Measurements from ENCODE around the gene SLPI.

DNA sequence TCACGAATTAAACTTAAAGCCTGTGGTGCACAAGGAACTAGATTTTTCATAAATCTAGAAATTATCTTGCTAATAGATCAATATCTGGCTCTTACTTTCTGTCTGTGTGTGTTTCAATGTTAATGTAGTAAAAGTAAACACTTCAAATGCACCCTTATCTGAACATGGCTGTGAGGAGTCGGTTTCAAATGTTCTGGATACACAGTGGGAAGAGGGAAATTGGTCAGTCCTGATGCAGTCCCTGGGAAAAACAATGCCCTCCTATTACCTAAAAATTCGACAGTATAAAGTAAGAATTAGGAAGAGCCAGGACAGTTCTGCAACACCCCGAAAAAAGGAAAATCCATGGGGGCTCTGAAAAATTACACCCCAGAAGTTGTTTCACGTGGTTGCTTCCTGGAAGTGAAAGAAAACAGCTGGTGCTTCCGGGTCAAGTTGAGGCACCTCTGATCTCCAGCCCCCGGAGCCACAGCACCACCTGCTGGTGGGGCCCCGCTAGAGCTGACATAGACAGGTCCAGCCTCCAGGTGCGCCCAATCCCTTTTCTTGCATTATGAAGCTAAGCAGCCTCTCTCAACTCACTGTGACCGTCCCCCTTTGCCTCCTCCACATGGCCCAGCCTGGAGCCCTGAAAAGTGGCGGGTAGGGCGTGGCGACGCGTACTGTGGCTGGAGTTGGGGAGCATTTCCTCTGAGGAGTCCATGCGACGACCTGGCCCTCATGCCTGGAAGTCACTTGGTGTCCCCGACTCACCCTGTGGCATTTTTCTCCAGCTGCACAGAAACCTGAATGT is 24.9 kb downstream of the SLPI start:
- TF ChIP-seq, protein P1, sequence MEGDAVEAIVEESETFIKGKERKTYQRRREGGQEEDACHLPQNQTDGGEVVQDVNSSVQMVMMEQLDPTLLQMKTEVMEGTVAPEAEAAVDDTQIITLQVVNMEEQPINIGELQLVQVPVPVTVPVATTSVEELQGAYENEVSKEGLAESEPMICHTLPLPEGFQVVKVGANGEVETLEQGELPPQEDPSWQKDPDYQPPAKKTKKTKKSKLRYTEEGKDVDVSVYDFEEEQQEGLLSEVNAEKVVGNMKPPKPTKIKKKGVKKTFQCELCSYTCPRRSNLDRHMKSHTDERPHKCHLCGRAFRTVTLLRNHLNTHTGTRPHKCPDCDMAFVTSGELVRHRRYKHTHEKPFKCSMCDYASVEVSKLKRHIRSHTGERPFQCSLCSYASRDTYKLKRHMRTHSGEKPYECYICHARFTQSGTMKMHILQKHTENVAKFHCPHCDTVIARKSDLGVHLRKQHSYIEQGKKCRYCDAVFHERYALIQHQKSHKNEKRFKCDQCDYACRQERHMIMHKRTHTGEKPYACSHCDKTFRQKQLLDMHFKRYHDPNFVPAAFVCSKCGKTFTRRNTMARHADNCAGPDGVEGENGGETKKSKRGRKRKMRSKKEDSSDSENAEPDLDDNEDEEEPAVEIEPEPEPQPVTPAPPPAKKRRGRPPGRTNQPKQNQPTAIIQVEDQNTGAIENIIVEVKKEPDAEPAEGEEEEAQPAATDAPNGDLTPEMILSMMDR (conservative IDR thresholded peaks at IDR 0.05; ENCODE audit: low read depth in 2 of 2) = peak; percentile 89 to 90
- TF ChIP-seq, protein P2, sequence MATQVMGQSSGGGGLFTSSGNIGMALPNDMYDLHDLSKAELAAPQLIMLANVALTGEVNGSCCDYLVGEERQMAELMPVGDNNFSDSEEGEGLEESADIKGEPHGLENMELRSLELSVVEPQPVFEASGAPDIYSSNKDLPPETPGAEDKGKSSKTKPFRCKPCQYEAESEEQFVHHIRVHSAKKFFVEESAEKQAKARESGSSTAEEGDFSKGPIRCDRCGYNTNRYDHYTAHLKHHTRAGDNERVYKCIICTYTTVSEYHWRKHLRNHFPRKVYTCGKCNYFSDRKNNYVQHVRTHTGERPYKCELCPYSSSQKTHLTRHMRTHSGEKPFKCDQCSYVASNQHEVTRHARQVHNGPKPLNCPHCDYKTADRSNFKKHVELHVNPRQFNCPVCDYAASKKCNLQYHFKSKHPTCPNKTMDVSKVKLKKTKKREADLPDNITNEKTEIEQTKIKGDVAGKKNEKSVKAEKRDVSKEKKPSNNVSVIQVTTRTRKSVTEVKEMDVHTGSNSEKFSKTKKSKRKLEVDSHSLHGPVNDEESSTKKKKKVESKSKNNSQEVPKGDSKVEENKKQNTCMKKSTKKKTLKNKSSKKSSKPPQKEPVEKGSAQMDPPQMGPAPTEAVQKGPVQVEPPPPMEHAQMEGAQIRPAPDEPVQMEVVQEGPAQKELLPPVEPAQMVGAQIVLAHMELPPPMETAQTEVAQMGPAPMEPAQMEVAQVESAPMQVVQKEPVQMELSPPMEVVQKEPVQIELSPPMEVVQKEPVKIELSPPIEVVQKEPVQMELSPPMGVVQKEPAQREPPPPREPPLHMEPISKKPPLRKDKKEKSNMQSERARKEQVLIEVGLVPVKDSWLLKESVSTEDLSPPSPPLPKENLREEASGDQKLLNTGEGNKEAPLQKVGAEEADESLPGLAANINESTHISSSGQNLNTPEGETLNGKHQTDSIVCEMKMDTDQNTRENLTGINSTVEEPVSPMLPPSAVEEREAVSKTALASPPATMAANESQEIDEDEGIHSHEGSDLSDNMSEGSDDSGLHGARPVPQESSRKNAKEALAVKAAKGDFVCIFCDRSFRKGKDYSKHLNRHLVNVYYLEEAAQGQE (IDR thresholded peaks at IDR 0.05; ENCODE audit: unreplicated experiment) = no peak
- TF ChIP-seq EZH2phosphoT487 (IDR thresholded peaks at IDR 0.05; ENCODE audit: unreplicated experiment) (no peak), CREB1 (CRISPR knock-in tag; IDR thresholded peaks at IDR 0.05; ENCODE audit: low read depth) (no peak), POLR2AphosphoS5 (IDR thresholded peaks at IDR 0.05; ENCODE audit: low read depth) (no peak)
- TF ChIP-seq, protein P3, sequence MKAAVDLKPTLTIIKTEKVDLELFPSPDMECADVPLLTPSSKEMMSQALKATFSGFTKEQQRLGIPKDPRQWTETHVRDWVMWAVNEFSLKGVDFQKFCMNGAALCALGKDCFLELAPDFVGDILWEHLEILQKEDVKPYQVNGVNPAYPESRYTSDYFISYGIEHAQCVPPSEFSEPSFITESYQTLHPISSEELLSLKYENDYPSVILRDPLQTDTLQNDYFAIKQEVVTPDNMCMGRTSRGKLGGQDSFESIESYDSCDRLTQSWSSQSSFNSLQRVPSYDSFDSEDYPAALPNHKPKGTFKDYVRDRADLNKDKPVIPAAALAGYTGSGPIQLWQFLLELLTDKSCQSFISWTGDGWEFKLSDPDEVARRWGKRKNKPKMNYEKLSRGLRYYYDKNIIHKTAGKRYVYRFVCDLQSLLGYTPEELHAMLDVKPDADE (IDR thresholded peaks at IDR 0.05) = no peak

All from GM23338 (cell line).